Measurements from ENCODE around the gene RNF224.

Gene RNF224

DNA sequence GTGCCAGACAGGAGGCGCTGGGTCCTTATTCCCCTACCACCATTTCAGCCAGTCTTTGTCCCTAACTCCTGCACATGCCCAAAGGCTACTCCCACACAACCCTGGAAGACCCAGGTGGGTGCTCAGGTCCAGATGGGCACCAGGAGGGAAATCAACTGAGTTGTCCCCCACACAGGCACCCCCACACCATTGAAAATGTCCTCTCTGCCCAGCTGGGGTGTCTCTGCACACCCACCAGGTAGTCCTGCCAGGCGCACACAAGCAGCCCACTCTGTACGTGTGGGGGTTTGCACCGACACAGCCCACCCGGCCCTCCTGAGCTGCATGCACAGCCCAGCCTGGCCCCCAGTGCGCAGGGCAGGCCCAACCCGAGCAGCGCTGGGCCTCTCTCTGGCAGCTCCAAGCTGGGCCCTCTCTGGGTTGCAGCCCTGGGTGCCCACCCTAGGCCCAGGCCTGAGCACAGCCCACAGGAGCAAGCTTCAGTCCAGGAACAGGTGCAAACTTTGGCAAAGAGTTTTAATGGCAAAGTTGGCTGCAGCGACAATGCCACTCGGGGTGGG is 7.5 kb upstream of the RNF224 start:
- Histone ChIP-seq H4K91ac (ENCODE audit: low read length) (no peak overlapping the region), H3K4ac (ENCODE audit: low read depth in 1 of 2, low read length in 2 of 2) (no peak overlapping the region), H3K4me3 (ENCODE audit: insufficient read depth in 1 of 2, low read depth in 1 of 2, low read length in 2 of 2) (no peak overlapping the region), H3K79me1 (replicated peaks; ENCODE audit: low read length, poor library complexity, severe bottlenecking) (no peaks in the 10 kb centered on the region), H3K9ac (ENCODE audit: low read length) (no peak overlapping the region), H3K18ac (ENCODE audit: low read depth in 1 of 2, low read length in 2 of 2) (no peak overlapping the region), H3K9me3 (ENCODE audit: control insufficient read depth, low read length) (no peaks in the 10 kb centered on the region), H3K4me1 (ENCODE audit: control insufficient read depth, insufficient read depth, low read depth, low read length) (peaks cover 67% of the 10 kb centered on the region), H2AFZ (ENCODE audit: low read depth, low read length) (no peak overlapping the region), H3K27me3 (ENCODE audit: control insufficient read depth in 1 of 2, insufficient read depth in 1 of 2, low read length in 2 of 2) (no peaks in the 10 kb centered on the region), H3K27ac (ENCODE audit: low read length, poor library complexity, severe bottlenecking) (no peak overlapping the region), H2BK120ac (ENCODE audit: low read depth, low read length) (no peak overlapping the region), H2BK12ac (ENCODE audit: low read length in 2 of 2) (no peak overlapping the region), H2BK5ac (ENCODE audit: low read depth, low read length, poor library complexity, severe bottlenecking) (no peak overlapping the region), H2BK15ac (ENCODE audit: low read depth, poor library complexity, severe bottlenecking) (no peak overlapping the region), H3K4me2 (ENCODE audit: low read length, poor library complexity, severe bottlenecking) (no peak overlapping the region), H3K14ac (ENCODE audit: low read length in 2 of 2) (no peak overlapping the region), H2AK5ac (ENCODE audit: low read length, severe bottlenecking) (no peak overlapping the region), H3K36me3 (ENCODE audit: control insufficient read depth in 1 of 2, insufficient read depth in 2 of 2, low read depth in 1 of 2, low read length in 2 of 2) (peaks cover 2 to 27% of the 10 kb centered on the region in 2 experiments), H4K8ac (ENCODE audit: low read length) (no peak overlapping the region), H3K23ac (ENCODE audit: low read length in 2 of 2) (no peak overlapping the region)
- no peak for DNase-seq
- 93% methylated on average over 10 of the region's 10 CpGs for WGBS

DNA sequence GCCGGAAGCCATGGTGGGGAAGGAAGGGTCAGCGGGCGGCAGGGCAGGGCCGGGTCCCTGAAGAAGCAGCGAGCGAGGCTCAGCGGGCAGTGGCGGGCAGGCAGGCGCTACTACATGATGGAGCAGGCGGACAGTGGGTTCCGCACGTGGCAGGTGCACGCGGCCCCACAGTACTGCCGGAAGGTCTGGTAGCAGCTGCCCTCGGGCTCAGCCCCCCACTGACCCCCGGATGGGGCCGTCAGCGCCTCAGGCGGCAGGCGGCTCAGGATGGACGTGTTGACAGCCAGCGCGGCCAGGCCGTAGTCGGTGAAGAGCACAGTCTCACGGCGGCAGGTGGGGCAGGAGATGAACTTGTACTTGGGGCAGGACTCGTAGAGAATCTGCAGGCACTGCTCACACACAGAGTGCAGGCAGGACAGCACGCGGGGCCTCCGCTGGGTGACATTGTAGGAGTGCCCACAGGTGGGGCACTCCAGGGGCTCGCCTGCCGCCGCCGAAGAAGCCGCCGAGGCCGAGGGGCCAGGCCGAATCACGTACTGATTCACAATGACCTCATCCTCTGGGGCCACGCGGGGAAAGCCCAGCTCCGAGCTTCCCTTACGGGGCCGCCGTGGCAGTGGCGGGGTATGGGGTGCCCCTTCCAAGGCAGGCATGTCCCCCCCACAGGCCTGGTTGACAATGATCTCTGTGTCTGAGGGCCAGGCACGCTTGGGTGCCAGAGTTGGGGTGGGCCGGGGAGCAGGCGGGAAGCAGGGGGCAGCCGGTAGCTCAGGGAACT is 6.8 kb upstream of the RNF224 start:
- H3K4ac ChIP-seq (ENCODE audit: low read depth in 1 of 2, low read length in 2 of 2): no peak overlapping the region
- H4K8ac ChIP-seq (ENCODE audit: low read length): no peak overlapping the region
- no peaks in the 10 kb centered on the region for H3K27me3 ChIP-seq (ENCODE audit: control insufficient read depth in 1 of 2, insufficient read depth in 1 of 2, low read length in 2 of 2)
- H3K4me3 ChIP-seq (ENCODE audit: insufficient read depth in 1 of 2, low read depth in 1 of 2, low read length in 2 of 2): peak overlapping the region in 1 of 2 experiments; percentile 14
- peak overlapping the region in 1 of 2 experiments; percentile 70 for H2BK12ac ChIP-seq (ENCODE audit: low read length in 2 of 2)
- no peak for DNase-seq
- H3K4me1 ChIP-seq (ENCODE audit: control insufficient read depth, insufficient read depth, low read depth, low read length): peaks cover 67% of the 10 kb centered on the region
- no peak overlapping the region for H2BK5ac ChIP-seq (ENCODE audit: low read depth, low read length, poor library complexity, severe bottlenecking)
- peak overlapping the region; percentile 14 for H4K91ac ChIP-seq (ENCODE audit: low read length)
- no peak overlapping the region for H2BK15ac ChIP-seq (ENCODE audit: low read depth, poor library complexity, severe bottlenecking)
- H3K14ac ChIP-seq (ENCODE audit: low read length in 2 of 2): no peak overlapping the region
- no peak overlapping the region for H3K18ac ChIP-seq (ENCODE audit: low read depth in 1 of 2, low read length in 2 of 2)
- H2BK120ac ChIP-seq (ENCODE audit: low read depth, low read length): no peak overlapping the region
- H3K27ac ChIP-seq (ENCODE audit: low read length, poor library complexity, severe bottlenecking): no peak overlapping the region
- no peak overlapping the region for H3K23ac ChIP-seq (ENCODE audit: low read length in 2 of 2)
- H3K36me3 ChIP-seq (ENCODE audit: control insufficient read depth in 1 of 2, insufficient read depth in 2 of 2, low read depth in 1 of 2, low read length in 2 of 2): peaks cover 0 to 20% of the 10 kb centered on the region in 2 experiments
- 92% methylated on average over 51 of the region's 52 CpGs for WGBS
- H3K79me1 ChIP-seq (replicated peaks; ENCODE audit: low read length, poor library complexity, severe bottlenecking): no peaks in the 10 kb centered on the region
- H3K4me2 ChIP-seq (ENCODE audit: low read length, poor library complexity, severe bottlenecking): no peak overlapping the region
- H2AFZ ChIP-seq (ENCODE audit: low read depth, low read length): no peak overlapping the region
- no peaks in the 10 kb centered on the region for H3K9me3 ChIP-seq (ENCODE audit: control insufficient read depth, low read length)
- H2AK5ac ChIP-seq (ENCODE audit: low read length, severe bottlenecking): no peak overlapping the region
- no peak overlapping the region for H3K9ac ChIP-seq (ENCODE audit: low read length)

DNA sequence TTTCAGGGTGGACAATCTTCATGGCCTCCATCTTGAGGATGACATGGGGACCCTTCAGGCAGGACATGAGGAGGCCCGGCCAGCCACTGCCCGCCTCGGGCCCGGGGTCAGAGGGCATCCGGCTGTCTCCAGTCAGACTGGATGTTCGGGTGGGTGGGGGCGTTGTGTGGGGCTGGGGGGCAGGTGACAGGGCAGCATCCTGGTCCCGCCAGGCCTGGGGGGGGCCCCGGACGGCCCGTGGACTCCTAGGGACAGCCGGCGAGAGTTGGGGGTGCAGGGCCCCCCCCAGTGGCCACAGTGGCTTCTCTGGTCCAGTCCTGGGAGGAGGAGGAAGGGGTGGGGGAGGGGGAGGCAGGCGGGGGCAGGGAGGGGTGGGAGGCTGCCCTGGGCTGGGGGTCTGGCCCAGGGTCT is 6.2 kb upstream of the RNF224 start:
- Histone ChIP-seq H3K27me3 (ENCODE audit: control insufficient read depth in 1 of 2, insufficient read depth in 1 of 2, low read length in 2 of 2) (no peaks in the 10 kb centered on the region), H3K9ac (ENCODE audit: low read length) (no peak overlapping the region), H4K8ac (ENCODE audit: low read length) (no peak overlapping the region), H3K79me1 (replicated peaks; ENCODE audit: low read length, poor library complexity, severe bottlenecking) (no peaks in the 10 kb centered on the region), H3K27ac (ENCODE audit: low read length, poor library complexity, severe bottlenecking) (no peak overlapping the region), H2AFZ (ENCODE audit: low read depth, low read length) (no peak overlapping the region), H3K23ac (ENCODE audit: low read length in 2 of 2) (no peak overlapping the region), H3K4me3 (ENCODE audit: insufficient read depth in 1 of 2, low read depth in 1 of 2, low read length in 2 of 2) (no peak overlapping the region), H3K36me3 (ENCODE audit: control insufficient read depth in 1 of 2, insufficient read depth in 2 of 2, low read depth in 1 of 2, low read length in 2 of 2) (peaks cover 0 to 19% of the 10 kb centered on the region in 2 experiments), H4K91ac (ENCODE audit: low read length) (no peak overlapping the region), H3K4me1 (ENCODE audit: control insufficient read depth, insufficient read depth, low read depth, low read length) (peaks cover 70% of the 10 kb centered on the region), H2AK5ac (ENCODE audit: low read length, severe bottlenecking) (no peak overlapping the region), H2BK12ac (ENCODE audit: low read length in 2 of 2) (no peak overlapping the region), H2BK120ac (ENCODE audit: low read depth, low read length) (no peak overlapping the region), H3K4me2 (ENCODE audit: low read length, poor library complexity, severe bottlenecking) (peak overlapping the region; percentile 80), H3K18ac (ENCODE audit: low read depth in 1 of 2, low read length in 2 of 2) (no peak overlapping the region), H3K4ac (ENCODE audit: low read depth in 1 of 2, low read length in 2 of 2) (no peak overlapping the region), H3K9me3 (ENCODE audit: control insufficient read depth, low read length) (no peaks in the 10 kb centered on the region), H3K14ac (ENCODE audit: low read length in 2 of 2) (no peak overlapping the region), H2BK15ac (ENCODE audit: low read depth, poor library complexity, severe bottlenecking) (no peak overlapping the region), H2BK5ac (ENCODE audit: low read depth, low read length, poor library complexity, severe bottlenecking) (no peak overlapping the region)
- 92% methylated on average over 8 of the region's 14 CpGs for WGBS
- no peak for DNase-seq

DNA sequence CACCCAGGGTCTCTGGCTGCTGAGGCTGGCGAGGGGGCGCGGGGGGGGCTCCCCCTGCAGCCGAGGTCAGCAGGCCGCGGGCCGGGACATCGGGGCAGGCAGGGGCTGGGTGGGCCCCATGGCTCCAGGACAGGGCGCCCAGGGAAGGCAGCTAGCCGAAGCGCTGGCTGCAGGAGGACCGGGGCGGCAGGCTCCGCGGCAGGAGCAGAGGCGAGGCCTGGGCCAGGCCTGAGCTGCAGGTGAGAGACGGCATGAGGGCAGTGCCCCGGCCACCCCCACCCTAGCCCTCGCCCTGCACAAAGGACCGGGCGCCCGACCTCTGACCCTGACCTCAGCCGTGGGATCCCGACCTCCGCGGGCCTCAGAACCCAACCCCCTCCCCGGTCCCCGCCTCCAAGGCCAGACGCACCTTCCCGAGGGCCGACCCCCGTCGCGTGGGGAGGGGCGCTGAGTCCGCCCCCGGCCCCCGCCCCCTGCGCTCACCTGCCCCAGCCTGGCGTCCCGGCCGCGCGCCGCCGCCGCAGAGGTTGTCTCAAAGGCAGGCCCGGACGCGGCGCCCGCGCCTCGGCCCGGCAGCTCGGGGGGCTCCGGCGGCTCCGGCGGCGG is 5.7 kb upstream of the RNF224 start:
- no peak for DNase-seq
- H3K27ac ChIP-seq (ENCODE audit: low read length, poor library complexity, severe bottlenecking): no peak overlapping the region
- H3K18ac ChIP-seq (ENCODE audit: low read depth in 1 of 2, low read length in 2 of 2): peak overlapping the region in 1 of 2 experiments; percentile 31
- no peak overlapping the region for H2BK12ac ChIP-seq (ENCODE audit: low read length in 2 of 2)
- H3K4ac ChIP-seq (ENCODE audit: low read depth in 1 of 2, low read length in 2 of 2): no peak overlapping the region
- peak overlapping the region; percentile 80 for H3K4me2 ChIP-seq (ENCODE audit: low read length, poor library complexity, severe bottlenecking)
- peak overlapping the region; percentile 50 for H4K8ac ChIP-seq (ENCODE audit: low read length)
- H2BK15ac ChIP-seq (ENCODE audit: low read depth, poor library complexity, severe bottlenecking): no peak overlapping the region
- H3K23ac ChIP-seq (ENCODE audit: low read length in 2 of 2): no peak overlapping the region
- no peaks in the 10 kb centered on the region for H3K27me3 ChIP-seq (ENCODE audit: control insufficient read depth in 1 of 2, insufficient read depth in 1 of 2, low read length in 2 of 2)
- no peak overlapping the region for H3K9ac ChIP-seq (ENCODE audit: low read length)
- H2BK120ac ChIP-seq (ENCODE audit: low read depth, low read length): no peak overlapping the region
- no peak overlapping the region for H3K14ac ChIP-seq (ENCODE audit: low read length in 2 of 2)
- H2AK5ac ChIP-seq (ENCODE audit: low read length, severe bottlenecking): no peak overlapping the region
- no peak overlapping the region for H2BK5ac ChIP-seq (ENCODE audit: low read depth, low read length, poor library complexity, severe bottlenecking)
- peaks cover 69% of the 10 kb centered on the region for H3K4me1 ChIP-seq (ENCODE audit: control insufficient read depth, insufficient read depth, low read depth, low read length)
- no peak overlapping the region for H4K91ac ChIP-seq (ENCODE audit: low read length)
- peak overlapping the region in 1 of 2 experiments; percentile 54 for H3K4me3 ChIP-seq (ENCODE audit: insufficient read depth in 1 of 2, low read depth in 1 of 2, low read length in 2 of 2)
- no peak overlapping the region for H2AFZ ChIP-seq (ENCODE audit: low read depth, low read length)
- no peaks in the 10 kb centered on the region for H3K9me3 ChIP-seq (ENCODE audit: control insufficient read depth, low read length)
- 23% methylated on average over 27 of the region's 61 CpGs for WGBS
- H3K79me1 ChIP-seq (replicated peaks; ENCODE audit: low read length, poor library complexity, severe bottlenecking): no peaks in the 10 kb centered on the region
- peaks cover 0 to 14% of the 10 kb centered on the region in 2 experiments for H3K36me3 ChIP-seq (ENCODE audit: control insufficient read depth in 1 of 2, insufficient read depth in 2 of 2, low read depth in 1 of 2, low read length in 2 of 2)
